Measurements from ENCODE around the gene JAG1. TPM values are rescaled to one million over a fixed set of nuclear protein-coding genes. Genes with fewer than 3 reads are reported as not detected.

The JAG1 gene
- total RNA-seq, 1 donor from 2014 or later = 20.5 TPM

DNA sequence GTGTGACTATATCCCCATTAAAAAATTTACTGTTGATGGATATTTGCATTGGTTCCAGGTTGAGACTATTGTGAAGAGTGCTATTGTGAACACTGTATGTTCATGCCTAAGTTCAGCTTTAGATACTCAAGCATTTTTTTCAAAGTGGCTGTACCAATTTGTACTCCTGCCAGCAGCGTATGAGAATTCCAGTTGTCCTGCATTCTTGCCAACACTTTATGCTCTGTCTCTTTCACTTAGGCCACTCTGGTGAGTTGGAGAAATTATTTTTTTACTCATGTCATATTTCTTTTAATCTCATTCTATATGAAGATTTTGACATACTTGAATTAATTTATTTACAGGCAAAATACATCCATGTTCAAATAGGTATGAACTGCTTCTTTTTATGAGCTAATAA, 76.2 kb downstream of the JAG1 start:
- Histone ChIP-seq H3K9me3 (replicated peaks) (no peaks in the 10 kb centered on the region), H3K27me3 (ENCODE audit: low read depth) (no peaks in the 10 kb centered on the region), H3K4me3 (no peak overlapping the region), H3K27ac (replicated peaks) (no peak overlapping the region), H3K4me1 (peaks cover 4% of the 10 kb centered on the region), H3K36me3 (peaks cover 5% of the 10 kb centered on the region)
- DNase-seq = no peak
- intact Hi-C loops (cut with micrococcal nuclease) = no loop called here
- TF ChIP-seq, protein P1, sequence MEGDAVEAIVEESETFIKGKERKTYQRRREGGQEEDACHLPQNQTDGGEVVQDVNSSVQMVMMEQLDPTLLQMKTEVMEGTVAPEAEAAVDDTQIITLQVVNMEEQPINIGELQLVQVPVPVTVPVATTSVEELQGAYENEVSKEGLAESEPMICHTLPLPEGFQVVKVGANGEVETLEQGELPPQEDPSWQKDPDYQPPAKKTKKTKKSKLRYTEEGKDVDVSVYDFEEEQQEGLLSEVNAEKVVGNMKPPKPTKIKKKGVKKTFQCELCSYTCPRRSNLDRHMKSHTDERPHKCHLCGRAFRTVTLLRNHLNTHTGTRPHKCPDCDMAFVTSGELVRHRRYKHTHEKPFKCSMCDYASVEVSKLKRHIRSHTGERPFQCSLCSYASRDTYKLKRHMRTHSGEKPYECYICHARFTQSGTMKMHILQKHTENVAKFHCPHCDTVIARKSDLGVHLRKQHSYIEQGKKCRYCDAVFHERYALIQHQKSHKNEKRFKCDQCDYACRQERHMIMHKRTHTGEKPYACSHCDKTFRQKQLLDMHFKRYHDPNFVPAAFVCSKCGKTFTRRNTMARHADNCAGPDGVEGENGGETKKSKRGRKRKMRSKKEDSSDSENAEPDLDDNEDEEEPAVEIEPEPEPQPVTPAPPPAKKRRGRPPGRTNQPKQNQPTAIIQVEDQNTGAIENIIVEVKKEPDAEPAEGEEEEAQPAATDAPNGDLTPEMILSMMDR (IDR thresholded peaks at IDR 0.05; ENCODE audit: borderline replicate concordance) = no peak

- Histone ChIP-seq H3K4me1 (peaks cover 7% of the 10 kb centered on the region), H3K4me3 (no peak overlapping the region), H3K36me3 (no peaks in the 10 kb centered on the region), H3K27me3 (ENCODE audit: low read depth) (no peaks in the 10 kb centered on the region), H3K27ac (replicated peaks) (no peak overlapping the region), H3K9me3 (replicated peaks) (no peaks in the 10 kb centered on the region)
- intact Hi-C loops (cut with micrococcal nuclease) = no loop called here
- TF ChIP-seq, protein P1 (IDR thresholded peaks at IDR 0.05; ENCODE audit: borderline replicate concordance) = no peak
- DNase-seq = no peak
Measured at GRCh38 chr20:10596710-10597121, 77.1 kb downstream of the JAG1 start.

DNA sequence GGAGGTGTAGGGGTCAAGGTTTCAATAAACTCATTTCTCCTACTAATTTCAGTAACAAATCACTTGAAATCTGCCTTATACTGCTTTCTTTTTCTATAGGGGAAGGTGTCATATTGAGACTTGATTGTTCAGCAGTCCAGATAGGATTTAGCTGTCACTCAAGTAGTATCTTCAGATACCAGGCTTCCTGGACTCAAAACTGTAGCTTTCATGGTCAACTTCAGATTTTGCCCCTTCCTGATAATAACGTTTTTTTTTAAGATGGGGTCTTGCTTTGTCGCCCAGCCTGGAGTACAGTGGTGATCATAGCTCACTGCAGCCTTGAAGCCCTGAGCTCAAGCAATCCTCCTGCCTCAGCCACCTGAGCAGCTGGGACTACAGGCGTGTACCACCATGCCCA, 77.8 kb downstream of the JAG1 start:
- TF ChIP-seq, protein P1 (IDR thresholded peaks at IDR 0.05; ENCODE audit: borderline replicate concordance) = no peak
- no peak for DNase-seq
- Histone ChIP-seq H3K36me3 (no peaks in the 10 kb centered on the region), H3K9me3 (replicated peaks) (no peaks in the 10 kb centered on the region), H3K27ac (replicated peaks) (no peak overlapping the region), H3K4me3 (no peak overlapping the region), H3K27me3 (ENCODE audit: low read depth) (no peaks in the 10 kb centered on the region), H3K4me1 (peaks cover 15% of the 10 kb centered on the region)
- intact Hi-C loops (cut with micrococcal nuclease) = no loop called here

- H3K27ac ChIP-seq (replicated peaks) = no peak overlapping the region
Measured at GRCh38 chr20:10595266-10595665, 78.5 kb downstream of the JAG1 start.

DNA sequence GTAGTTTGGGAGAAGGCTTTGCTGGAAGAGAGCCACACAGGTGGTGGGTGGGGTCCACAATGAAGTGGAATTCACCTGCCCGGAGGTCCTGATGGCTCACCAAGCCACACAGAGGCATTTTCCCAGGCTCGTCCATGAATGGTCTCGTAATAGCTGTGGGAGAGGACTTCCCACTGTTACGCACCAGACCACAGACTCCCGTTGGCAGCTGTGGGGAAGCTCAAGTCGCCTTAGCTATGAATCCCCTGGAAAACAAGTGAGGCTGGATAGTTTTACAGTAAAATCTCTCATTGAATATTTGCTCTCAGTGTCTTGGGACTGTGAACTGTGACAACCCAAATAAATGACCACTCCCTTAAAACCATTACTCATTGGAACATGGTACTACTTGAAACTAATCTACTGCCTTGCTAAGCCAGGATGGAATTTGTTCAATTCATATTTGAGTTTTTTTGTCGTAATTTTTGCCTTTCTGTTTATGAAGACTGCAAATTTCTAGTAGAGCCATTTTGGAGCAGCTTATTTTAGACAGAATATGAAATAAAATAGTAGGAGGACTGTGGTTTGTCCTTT, 79.4 kb downstream of the JAG1 start:
- no peak overlapping the region for H3K27ac ChIP-seq (replicated peaks)
- DNase-seq = no peak
- no peaks in the 10 kb centered on the region for H3K9me3 ChIP-seq (replicated peaks)
- intact Hi-C loops (cut with micrococcal nuclease) = no loop called here
- H3K36me3 ChIP-seq = no peaks in the 10 kb centered on the region
- H3K27me3 ChIP-seq (ENCODE audit: low read depth) = no peaks in the 10 kb centered on the region
- TF ChIP-seq, protein P1 (IDR thresholded peaks at IDR 0.05; ENCODE audit: borderline replicate concordance) = no peak
- H3K4me1 ChIP-seq = peaks cover 16% of the 10 kb centered on the region
- no peak overlapping the region for H3K4me3 ChIP-seq

More at GRCh38 chr20:10595266-10595665, 78.5 kb downstream of the JAG1 start:
- peaks cover 16% of the 10 kb centered on the region for H3K4me1 ChIP-seq
- DNase-seq = no peak
- TF ChIP-seq, protein P1 (IDR thresholded peaks at IDR 0.05; ENCODE audit: borderline replicate concordance) = no peak
- intact Hi-C loops (cut with micrococcal nuclease) = no loop called here
- H3K36me3 ChIP-seq = no peaks in the 10 kb centered on the region
- no peaks in the 10 kb centered on the region for H3K9me3 ChIP-seq (replicated peaks)
- H3K27me3 ChIP-seq (ENCODE audit: low read depth) = no peaks in the 10 kb centered on the region
- no peak overlapping the region for H3K4me3 ChIP-seq
